ENCODE measurements around the gene SMC3.

SMC3 gene

GRCh38 chr10:110644598-110645462, 77.3 kb downstream of the SMC3 start:
- no peak for DNase-seq (ENCODE audit: low read depth in 4 of 4, low spot score in 1 of 4)

GRCh38 chr10:110646417-110647135, 79.1 kb downstream of the SMC3 start:
- DNase-seq (ENCODE audit: low read depth in 4 of 4, low spot score in 1 of 4): no peak

- DNase-seq (ENCODE audit: low read depth in 4 of 4, low spot score in 1 of 4): no peak
These were observed 79.6 kb downstream of the SMC3 start for GRCh38 chr10:110647136-110647430.

GRCh38 chr10:110648692-110649346, 81.3 kb downstream of the SMC3 start:
- DNase-seq (ENCODE audit: low read depth in 4 of 4, low spot score in 1 of 4): no peak

- DNase-seq (ENCODE audit: low read depth in 4 of 4, low spot score in 1 of 4): no peak
These were observed 82.1 kb downstream of the SMC3 start for GRCh38 chr10:110649347-110650264.

- no peak for DNase-seq (ENCODE audit: low read depth in 4 of 4, low spot score in 1 of 4)
These were observed 82.8 kb downstream of the SMC3 start for GRCh38 chr10:110650265-110650668.

GRCh38 chr10:110651044-110651958, 83.8 kb downstream of the SMC3 start:
- DNase-seq (ENCODE audit: low read depth in 4 of 4, low spot score in 1 of 4): peak in 1 of 4 experiments; percentile 4

- no peak for DNase-seq (ENCODE audit: low read depth in 4 of 4, low spot score in 1 of 4)
These were observed 85.1 kb downstream of the SMC3 start for GRCh38 chr10:110652475-110653118.
